Dermis blood vessel endothelial cell (primary cell): ENCODE results near the gene XPO6. TPM values are rescaled to one million over a fixed set of nuclear protein-coding genes. Genes with fewer than 3 reads are reported as not detected.
"Not testable (repeated sequence)": the region's sequence is repeated elsewhere in the genome, so short reads cannot be mapped to it uniquely, and the experiment has no call there.

Experiments used
- DNase-seq: peaks from one replicate; pipeline ENCODE4 v3.0.0; 2010
- total RNA-seq: library from RNA; depleted of rRNA; stranded (reverse); fragments of >200 nt; gene quantifications from 2 replicates; pipeline ENCODE4 v1.2.3, GENCODE V29; 2014

Gene XPO6
- 89.7 and 112 TPM in 2 replicates for total RNA-seq

- DNase-seq = peak; percentile 96
These were observed at the start of gene XPO6 for GRCh38 chr16:28211758-28212531. Gene XPO6, minus strand, starts transcription at chr16:28211965. Its CDS starts 597 bp downstream, at chr16:28211368.

- DNase-seq = no peak
These were observed 48.4 kb upstream of the XPO6 start for GRCh38 chr16:28260193-28260592.

GRCh38 chr16:28259781-28260150 is 48.0 kb upstream of the XPO6 start:
- DNase-seq = no peak

GRCh38 chr16:28259091-28259780 is 47.5 kb upstream of the XPO6 start:
- DNase-seq = no peak

- no peak for DNase-seq
These were observed 46.8 kb upstream of the XPO6 start for GRCh38 chr16:28258567-28258966.

- no peak for DNase-seq
These were observed 45.5 kb upstream of the XPO6 start for GRCh38 chr16:28257256-28257655.

GRCh38 chr16:28255838-28256237 is 44.1 kb upstream of the XPO6 start:
- DNase-seq = no peak

- DNase-seq = no peak
These were observed 42.4 kb upstream of the XPO6 start for GRCh38 chr16:28254158-28254557.

- no peak for DNase-seq
These were observed 39.2 kb upstream of the XPO6 start for GRCh38 chr16:28250999-28251398.

GRCh38 chr16:28249483-28249882 is 37.7 kb upstream of the XPO6 start:
- not testable (repeated sequence) for DNase-seq

- DNase-seq = no peak
These were observed 30.2 kb upstream of the XPO6 start for GRCh38 chr16:28241924-28242323.

GRCh38 chr16:28237754-28238357 is 26.1 kb upstream of the XPO6 start:
- DNase-seq = no peak

- no peak for DNase-seq
These were observed 20.0 kb upstream of the XPO6 start for GRCh38 chr16:28231763-28232162.

- DNase-seq = not testable (repeated sequence)
These were observed 12.1 kb upstream of the XPO6 start for GRCh38 chr16:28223909-28224308.

GRCh38 chr16:28219777-28220176 is 8.0 kb upstream of the XPO6 start:
- not testable (repeated sequence) for DNase-seq

- DNase-seq = no peak
These were observed 7.5 kb upstream of the XPO6 start for GRCh38 chr16:28219282-28219681.

GRCh38 chr16:28218109-28218508 is 6.3 kb upstream of the XPO6 start:
- DNase-seq = peak; percentile 74

- DNase-seq = no peak
These were observed 5.6 kb upstream of the XPO6 start for GRCh38 chr16:28217326-28217725.

GRCh38 chr16:28213396-28213795 is 1.6 kb upstream of the XPO6 start:
- peak; percentile 88 for DNase-seq

- peak; percentile 54 for DNase-seq
These were observed 738 bp upstream of the XPO6 start for GRCh38 chr16:28212532-28212873.

- peak; percentile 81 for DNase-seq
These were observed 681 bp downstream of the XPO6 start for GRCh38 chr16:28210979-28211588.

GRCh38 chr16:28210264-28210663 is 1.5 kb downstream of the XPO6 start:
- DNase-seq = no peak

- peak; percentile 75 for DNase-seq
These were observed 2.9 kb downstream of the XPO6 start for GRCh38 chr16:28208824-28209223.
